SKM-1 (cell line): ENCODE results near the gene CBL.
"Not testable (repeated sequence)": the region's sequence is repeated elsewhere in the genome, so short reads cannot be mapped to it uniquely, and the experiment has no call there.

Experiments used
- DNase-seq: peaks from one replicate; lab custom pipeline; 2025; ENCODE audit not compliant: unreplicated experiment; lab: John Stamatoyannopoulos, UW

The CBL gene

DNA sequence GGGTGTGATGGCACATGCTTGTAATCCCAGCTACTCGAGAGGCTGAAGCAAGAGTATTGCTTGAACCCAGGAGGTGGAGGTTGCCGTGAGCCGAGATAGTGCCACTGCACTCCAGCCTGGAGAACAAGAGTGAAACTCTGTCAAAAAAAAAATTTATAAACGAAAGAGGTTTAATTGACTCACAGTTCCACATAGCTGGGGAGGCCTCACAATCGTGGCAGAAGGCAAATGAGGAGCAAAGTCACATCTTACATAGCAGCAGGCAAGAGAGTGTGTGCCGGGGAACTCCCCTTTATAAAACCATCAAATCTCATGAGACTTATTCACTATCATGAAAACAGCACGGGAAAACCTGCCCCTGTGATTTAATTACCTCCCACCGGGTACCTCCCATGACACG, 21.7 kb upstream of the CBL start:
- not testable (repeated sequence) for DNase-seq

DNA sequence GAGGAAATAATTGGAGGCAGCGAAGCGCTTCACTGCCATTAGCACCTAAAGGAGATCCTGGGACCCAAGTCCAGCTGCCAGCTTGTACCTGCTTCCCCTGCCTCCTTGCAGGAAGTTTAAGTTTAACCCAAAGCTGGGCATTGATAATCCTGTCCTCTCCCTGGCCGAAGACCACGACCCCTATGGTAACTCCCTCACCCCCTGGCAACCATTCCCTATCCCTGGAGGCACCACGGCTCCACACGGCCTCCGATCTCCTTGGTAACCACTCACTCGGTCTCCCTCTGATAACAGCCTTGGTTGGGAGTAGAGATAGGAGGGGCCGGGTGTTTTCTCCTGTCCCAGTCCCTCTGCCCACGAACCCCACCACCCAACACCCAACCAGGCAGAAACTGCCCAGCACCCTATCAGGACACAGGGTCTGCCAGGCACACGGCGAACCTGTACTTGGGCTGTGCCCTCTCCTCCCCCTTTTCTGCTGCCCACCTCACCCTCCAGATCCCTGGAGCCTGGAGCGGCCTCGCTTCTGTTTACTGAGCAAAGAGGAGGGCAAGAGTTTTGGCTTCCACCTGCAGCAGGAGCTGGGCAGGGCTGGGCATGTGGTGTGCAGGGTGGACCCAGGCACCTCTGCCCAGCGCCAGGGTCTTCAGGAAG, 20.0 kb upstream of the CBL start:
- DNase-seq: no peak

DNA sequence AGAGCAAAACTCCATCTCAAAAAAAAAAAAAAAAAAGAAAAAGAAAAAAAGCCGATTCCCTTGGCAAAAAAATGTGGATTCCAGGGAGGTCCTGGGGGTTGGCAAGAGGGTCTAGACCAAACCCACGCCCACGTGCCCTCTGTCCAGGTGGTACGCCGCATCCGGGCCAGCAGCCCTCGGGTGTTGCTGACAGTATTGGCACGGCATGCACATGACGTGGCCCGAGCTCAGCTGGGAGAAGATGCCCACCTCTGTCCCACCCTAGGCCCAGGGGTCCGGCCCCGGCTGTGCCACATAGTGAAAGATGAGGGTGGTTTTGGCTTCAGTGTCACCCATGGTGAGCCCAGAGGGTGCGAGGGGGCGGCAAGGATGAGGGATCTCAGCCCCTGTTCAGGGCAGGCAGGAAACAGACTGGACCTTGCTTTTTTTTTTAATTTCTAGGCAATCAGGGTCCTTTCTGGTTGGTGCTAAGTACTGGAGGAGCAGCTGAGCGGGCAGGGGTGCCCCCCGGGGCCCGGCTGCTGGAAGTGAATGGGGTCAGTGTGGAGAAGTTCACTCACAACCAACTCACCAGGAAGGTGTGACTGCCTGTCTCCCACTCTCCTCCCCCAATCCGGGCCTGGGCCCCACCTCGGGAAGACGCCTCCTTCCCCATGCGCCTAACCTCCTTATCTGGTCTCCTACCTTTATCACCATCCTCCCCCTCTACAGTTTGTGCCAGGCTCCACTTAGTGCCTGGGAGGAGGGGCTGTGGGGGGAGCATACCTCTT, 18.8 kb upstream of the CBL start:
- DNase-seq: no peak

DNA sequence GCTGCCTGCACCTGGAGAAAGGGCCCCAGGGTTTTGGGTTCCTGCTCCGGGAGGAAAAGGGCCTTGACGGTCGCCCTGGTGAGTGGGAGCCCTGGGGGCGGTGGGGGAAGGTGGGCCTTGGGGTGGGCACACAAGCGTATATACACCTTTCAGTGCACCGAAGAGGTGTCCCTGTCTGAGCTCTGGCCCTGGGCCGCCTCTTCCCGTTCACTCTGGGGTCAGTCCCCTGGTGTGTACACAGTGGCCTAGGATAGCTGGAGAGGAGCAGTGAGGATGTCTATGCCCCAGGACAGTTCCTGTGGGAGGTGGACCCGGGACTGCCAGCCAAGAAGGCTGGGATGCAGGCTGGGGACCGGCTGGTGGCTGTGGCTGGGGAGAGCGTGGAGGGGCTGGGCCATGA, 18.1 kb upstream of the CBL start:
- DNase-seq: no peak

DNA sequence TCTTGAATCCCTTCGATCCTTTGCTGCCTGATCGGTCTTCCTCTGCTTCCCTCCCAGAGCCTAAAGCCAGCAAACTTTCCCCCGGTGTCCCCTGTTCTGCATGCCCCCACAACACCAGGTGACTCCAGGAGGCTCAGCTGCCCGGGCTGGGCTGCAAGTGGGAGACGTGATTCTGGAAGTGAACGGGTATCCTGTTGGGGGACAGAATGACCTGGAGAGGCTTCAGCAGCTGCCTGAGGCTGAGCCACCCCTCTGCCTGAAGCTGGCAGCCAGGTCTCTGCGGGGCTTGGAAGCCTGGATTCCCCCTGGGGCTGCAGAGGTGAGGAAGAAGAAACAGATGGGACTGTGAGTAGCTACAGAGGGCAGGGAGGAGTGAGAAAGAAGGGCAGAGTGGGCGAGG, 17.3 kb upstream of the CBL start:
- no peak for DNase-seq

DNA sequence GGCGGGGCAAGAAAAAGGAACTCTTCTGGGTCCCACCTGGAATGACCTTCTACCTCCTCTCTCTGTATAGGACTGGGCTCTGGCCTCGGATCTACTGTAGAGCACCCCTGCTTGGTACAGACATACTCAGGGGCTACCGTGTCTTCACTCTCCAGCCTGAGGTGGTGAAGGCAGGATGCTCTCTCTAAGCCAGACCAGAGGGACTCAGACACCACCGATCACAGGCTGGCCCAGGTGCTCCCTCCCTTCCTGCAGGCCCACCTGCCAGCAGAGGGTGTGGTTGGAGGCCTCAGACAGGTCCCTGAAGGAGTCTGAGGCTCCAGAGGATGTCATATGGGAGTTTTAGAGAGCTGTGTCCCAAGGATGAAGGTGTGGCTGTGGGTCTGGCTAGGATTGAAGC, 16.7 kb upstream of the CBL start:
- DNase-seq: no peak

DNA sequence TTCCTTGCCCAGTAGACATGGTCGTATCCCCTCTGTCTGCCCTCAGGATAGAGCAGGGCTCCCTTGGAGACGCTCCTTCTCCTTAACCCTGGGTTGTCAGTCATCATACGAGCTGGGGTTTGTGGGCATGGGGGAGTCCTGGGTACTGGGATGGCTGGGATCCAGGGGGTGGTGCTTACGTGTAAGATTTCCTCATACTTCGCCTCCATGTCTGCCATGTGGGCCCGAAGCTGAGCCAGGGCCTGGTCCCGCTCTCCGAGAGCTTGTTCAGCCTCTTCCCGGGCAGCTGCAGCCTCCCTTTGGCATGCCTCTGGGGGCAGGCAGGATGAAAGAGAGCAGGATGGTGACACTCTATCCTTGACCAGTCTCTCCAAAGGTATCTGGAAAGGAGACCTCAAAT, 15.6 kb upstream of the CBL start:
- DNase-seq: no peak

DNA sequence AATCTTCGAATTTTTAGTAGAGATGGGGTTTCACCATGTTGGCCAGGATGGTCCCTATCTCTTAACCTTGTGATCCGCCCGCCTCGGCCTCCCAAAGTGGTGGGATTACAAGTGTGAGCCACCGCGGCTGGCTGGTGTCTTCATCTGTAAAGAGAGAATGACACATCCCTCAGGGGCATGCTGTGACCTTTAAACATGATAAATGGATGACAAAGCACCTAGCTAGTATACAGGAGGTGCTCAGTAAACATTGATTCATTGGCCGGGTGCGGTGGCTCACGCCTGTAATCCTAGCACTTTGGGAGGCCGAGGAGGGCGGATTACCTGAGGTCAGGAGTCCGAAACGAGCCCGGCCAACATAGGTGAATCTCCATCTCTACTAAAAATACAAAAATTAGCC, 14.9 kb upstream of the CBL start:
- DNase-seq: not testable (repeated sequence)

DNA sequence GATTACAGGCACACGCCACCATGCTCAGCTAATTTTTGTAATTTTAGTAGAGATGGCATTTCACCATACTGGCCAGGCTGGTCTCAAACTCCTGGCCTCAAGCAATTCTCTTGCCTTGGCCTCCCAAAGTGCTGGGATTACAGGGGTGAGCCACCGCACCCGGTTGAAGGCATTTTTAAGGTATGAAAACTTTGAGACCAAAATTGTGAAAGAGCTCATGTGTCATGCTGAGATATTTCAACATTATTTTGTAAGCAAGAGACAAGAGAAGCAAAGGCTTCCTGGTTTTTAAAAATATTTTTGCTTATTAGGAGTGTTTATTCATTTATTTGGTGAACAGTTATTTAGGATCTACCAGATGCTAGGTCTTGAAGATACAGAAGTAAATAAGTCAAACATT, 14.0 kb upstream of the CBL start:
- peak; percentile 63 for DNase-seq

DNA sequence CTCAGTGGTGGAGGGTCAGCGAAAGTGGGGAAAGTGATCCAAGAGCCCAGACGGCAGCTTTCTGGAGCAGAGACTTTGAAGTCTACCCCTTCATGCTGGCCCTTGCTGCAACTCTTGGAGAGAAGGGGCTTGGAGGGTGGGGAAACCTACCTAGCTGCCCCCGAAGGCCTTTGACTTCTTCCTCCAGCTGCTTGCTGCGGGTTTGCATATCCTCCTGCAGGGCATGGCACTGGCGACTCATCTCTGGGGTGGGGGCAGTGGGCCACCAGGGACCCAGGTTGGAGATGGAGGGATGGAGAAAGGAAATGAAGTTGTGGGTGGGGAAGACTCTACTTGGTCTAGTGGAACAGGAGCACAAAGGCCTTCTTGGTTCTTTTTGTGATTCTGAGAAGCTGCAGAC, 13.1 kb upstream of the CBL start:
- no peak for DNase-seq

DNA sequence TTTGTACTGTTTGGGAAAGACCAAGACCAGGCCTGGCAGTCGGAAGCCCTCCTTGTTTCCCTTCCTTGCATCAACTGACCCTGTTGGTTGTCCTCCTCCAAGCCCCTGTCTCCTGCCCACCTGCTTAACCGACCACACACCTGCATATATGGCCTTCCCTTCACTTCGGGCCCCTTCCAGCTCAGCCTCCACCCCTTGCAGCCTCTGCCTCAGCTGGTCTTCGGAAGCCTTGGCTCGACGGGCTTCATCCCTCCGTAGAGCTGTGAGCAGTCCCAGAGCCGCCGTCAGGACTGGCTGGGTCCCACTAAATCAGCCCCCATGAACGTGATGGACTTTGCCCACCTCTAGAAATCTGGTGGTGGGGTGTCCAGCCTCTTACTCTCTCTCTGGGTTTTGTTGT, 12.5 kb upstream of the CBL start:
- DNase-seq: no peak

DNA sequence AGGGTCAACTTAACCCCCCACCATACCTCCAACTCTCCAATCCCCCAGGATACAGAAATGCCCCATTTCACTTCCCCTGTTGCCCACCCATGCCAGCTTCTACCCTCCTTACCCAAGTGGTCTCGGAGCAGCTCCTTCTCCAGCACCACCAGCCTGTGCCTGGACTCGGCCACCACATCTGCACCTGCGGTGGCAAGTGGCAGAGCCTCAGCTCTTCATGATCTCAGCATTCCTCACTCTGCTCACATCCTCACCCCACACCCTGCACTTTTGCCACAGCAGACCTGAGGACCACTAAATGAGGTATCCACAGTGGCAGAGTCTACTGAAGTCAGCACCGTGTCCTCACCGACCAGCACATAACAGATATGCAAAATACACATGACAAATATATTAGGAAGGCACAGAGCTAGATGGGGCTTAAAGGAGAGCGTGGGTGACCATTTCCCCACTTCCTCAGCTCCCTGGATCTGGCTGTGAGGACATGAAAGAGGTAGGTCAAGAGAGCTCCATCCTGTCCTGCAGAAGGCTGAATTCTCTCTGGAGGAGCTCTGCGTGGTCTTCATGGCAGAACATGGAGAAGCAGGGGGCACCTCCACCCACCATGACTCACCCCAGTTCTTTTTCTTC, 11.2 kb upstream of the CBL start:
- DNase-seq: no peak

DNA sequence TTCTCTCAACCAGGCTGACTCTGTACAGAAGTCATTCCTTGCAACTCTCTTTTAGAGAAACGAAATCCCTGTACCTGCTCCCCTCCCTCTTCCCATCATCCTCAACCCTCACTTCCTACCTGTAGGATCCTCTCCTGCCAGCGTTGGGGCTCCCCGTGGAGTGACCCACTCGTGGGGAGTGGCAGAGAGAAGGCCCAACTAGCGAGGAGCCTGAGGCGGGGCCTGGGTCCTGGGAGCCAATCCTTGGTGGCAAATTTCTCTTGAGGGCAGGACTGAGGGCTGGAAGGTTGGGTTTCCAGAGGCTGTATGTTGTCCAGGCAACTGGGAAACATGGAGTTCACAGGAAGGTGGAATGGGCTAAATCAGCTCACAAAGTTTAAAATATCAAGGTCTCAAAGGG, 10.5 kb upstream of the CBL start:
- no peak for DNase-seq

DNA sequence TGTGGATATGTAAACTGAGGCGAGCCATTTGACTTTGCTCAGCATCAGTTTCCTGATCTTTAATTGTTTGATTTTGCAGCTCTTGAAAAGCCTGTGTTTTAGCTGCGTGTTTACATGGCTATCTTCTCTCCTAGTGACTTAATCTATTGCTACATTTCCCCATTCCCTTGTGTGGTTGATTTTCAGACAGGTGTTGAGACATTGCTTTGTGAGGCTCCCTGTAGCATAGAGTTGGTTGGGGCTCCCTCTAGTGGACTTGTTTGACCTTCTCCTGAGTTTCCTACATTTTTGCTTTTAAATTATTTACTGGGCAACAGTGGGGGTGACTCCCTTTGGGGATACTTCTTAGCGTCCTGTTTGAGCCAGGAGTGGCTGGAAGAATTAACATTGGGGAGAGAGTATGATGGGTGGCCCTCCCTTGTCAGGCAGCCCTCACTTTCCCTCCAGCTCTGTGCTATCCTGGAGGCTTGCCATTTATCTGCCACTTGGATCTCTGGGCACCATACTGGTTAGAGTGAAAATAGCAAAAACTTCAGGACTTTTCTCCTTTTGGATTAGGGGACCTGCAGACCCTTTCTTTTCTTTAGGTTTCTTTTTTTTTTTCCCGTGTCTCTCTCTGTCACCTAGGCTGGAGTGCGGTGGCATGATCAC, 9.2 kb upstream of the CBL start:
- peak; percentile 96 for DNase-seq

DNA sequence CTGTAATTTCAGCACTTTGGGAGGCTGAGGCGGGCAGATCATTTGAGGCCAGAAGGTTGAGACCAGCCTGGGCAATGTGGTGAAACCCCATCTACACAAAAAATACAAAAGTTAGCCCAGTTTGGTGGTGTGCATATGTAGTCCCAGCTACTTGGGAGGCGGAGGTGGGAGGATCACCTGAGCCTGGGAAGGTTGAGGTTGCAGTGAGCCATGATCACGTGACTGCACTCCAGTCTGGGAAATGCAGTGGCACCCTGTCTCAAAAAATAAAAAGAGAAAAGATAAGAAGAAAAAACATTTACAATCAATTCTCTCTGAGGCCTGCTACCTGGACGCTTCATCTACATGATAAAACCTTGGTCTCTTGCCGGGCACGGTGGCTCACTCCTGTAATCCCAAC, 7.2 kb upstream of the CBL start:
- DNase-seq: no peak

DNA sequence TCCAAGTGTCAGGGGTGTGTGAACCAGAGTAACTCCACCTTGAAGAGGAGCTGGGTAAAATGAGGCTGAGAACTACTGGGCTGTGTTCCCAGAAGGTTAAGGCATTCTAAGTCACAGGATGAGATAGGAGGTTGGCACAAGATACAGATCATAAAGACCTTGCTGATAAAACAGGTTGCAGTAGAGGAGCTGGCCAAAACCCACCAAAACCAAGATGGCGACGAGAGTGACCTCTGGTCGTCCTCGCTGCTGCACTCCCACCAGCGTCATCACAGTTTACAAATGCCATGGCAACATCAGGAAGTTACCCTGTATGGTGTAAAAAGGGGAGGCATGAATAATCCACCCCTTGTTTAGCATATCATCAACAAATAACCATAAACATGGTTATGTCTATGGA, 4.9 kb upstream of the CBL start:
- DNase-seq: not testable (repeated sequence)

DNA sequence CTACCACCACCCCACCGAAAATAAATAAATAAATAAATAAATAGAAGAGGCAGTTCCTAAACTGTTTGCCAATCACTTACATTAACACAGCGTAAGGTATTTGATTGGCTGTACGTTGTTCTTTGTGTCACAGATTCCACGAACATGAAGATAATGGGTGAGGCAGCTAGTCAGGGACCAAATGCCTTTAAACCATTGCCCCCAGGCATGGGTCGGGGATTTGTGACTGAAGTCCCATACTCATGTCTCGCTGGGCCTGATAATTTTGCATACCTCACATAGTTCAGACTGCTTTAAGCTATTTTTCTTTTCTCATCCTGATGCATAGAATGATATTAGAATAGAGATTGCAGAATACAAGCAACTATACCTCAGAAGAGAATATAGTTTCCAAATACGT, 3.6 kb upstream of the CBL start:
- no peak for DNase-seq

DNA sequence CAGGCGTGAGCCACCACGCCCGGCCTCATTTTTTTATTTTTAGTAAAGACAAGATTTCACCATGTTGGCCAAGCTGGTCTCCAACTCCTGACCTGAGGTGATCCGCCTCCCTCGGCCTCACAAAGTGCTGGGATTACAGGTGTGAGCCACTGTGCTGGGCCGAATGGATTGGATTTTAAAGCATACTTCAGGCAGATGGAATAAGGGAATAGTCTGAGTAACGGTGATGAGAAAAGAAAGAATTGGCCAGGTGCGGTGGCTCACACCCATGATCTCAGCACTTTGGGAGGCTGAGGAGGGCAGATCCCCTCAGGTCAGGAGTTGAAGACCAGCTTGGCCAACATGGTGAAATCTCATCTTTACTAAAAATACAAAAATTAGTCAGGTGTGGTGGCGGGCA, 2.1 kb upstream of the CBL start:
- DNase-seq: no peak

DNA sequence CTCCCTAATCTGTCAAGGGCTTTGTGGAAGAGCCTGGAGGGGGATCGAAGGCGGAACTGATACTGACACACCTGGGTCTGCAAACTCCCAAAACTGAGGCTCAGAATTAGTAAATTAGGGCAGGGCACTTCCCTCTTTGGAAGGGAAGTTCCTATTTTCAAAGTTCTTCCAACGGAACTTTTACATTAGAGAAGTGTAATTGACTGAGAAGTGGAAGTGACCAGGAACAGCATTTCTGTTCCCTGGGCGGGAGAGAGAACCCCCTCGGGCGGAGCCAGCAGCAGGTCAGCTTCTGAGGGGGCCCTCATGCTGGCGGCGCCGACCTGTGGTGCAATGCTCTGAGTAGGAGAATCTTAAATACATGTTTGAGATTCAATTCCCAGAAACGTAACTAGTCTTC, 1.1 kb upstream of the CBL start:
- DNase-seq: peak; percentile 54

DNA sequence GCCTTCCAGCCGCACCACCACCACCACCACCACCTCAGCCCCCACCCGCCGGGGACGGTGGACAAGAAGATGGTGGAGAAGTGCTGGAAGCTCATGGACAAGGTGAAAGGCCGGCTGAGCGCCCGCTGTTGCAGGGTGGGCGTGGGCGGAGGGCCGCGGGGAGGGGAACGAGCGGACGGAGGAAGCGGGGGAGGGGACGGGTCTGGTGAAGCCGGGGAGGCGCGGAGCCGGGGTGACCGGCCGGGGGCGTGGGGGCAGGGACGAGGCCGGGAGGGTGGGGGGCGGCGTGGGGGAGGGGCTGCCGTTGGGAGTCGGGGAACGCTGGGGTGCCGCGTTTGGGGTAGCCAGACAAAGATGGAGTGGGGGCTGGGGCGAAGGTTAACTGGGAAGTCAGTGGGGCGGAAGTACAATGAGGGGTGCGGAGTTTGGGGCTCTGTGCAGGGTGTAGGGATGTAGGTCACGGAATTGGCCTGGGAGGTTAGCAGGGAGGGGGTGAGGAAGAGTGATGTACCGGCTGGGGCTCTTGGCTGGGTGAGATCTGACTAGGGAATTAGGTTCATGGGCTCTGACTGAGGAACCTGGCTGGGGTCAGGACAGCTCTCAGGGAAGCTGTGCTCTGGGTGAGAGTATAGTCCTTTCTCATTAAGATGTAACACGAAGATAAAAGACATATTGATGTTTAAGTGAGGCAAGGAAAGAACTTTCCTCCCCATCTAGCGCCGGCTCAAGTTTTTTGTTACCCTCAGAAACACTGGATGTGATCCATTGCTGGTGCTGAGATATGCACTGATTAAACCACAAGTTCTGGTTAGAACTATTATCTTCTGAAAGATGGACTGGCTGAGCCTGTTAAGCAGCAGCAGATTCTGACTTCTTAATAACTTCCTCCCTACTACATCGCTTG, 624 bp downstream of the CBL start:
- DNase-seq: peak; percentile 45

DNA sequence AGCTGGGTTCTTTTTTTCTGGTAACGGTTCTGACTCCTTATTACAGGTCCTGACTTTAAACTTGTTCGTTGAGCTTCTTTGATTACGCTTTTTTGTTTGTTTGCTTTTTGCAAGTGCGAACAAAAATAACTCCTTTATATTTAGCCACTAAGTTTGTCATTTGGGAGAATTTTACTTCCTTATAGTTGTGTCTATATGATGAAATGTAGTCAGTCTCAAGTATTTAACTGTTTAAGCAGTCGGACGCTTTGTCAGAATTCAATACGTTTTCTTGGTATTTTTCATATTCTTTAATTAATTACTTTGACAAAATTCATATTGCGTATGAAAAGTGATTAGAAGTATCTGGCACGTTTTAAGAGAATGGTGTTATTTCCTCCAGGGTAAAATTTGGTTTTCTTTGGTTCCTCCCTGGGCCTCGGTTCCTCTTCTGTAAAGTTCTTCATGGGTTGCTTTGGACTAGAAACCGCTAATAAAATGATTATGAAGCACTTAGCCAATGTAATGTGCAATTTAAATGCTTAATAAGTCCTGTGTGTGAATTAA, 1.3 kb downstream of the CBL start:
- peak; percentile 13 for DNase-seq
